ENCODE results near the gene USP44.

USP44 gene

DNA sequence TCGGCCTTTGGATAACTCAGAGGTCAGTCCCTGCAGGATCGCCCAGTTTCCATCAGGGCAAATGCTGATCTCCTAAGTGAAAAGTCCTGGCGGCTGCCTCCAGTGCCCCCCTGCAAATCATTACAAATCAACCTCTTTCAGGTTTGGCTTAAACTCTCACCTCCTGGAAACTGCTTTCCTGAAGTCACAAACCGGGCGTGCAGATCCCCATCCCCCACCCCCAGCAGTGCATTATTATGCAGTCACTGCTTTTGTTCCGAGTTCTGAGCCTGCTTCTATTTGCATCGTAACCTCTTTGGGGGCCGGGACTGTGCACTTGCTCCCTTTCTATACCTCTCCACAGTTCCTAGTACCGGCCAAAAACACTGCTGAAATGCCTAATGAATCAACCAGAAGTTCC lies at the start of gene USP44:
TSS of gene USP44 (minus strand) at position 172 of the 400 bp plus-strand sequence. CDS start 17,220 bp downstream, outside the sequence.
- no peak for DNase-seq (ENCODE audit: extremely low spot score)
- CTCF ChIA-PET: interaction anchor here (1.2 kb wide), 1 partner anchor 19 kb away, joined by 3 read pairs; no protein-coding TSS in a partner anchor
- POLR2A ChIA-PET: no interaction called here
- no peak for TF ChIP-seq CTCF (IDR thresholded peaks at IDR 0.05; ENCODE audit: control extremely low read depth, extremely low read depth, low read depth, missing control alignments)

- no peak for TF ChIP-seq CTCF (IDR thresholded peaks at IDR 0.05; ENCODE audit: control extremely low read depth, extremely low read depth, low read depth, missing control alignments)
- no peak for DNase-seq (ENCODE audit: extremely low spot score)
- ChIA-PET POLR2A (no interaction called here), CTCF (interaction anchor here (1.1 to 1.5 kb wide), 2 partner anchors 9 to 26 kb away, joined by 3 to 4 read pairs; no protein-coding TSS in a partner anchor)
Observed at GRCh38 chr12:95600567-95600966, 49.3 kb upstream of the USP44 start.

DNA sequence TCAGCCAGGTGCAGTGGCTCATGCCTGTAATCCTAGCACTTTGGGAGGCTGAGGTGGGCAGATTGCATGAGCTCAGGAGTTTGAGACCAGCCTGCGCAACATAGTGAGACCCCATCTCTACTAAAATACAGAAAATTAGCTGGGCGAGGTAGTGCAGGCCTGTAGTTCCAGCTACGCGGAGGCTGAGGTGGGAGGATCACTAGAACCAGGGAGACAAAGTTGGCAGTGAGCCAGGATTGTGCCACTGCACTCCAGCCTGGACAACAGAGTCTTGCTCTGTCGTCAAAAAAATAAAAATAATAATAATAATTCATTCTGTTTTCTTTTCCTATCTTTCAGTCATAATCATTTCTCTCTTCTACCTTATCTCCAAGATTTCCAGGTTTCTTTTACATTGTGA lies 48.6 kb upstream of the USP44 start:
- ChIA-PET POLR2A (no interaction called here), CTCF (interaction anchor here (1.5 kb wide), 1 partner anchor 10 kb away, joined by 4 read pairs; no protein-coding TSS in a partner anchor)
- TF ChIP-seq CTCF (IDR thresholded peaks at IDR 0.05; ENCODE audit: control extremely low read depth, extremely low read depth, low read depth, missing control alignments): no peak
- DNase-seq (ENCODE audit: extremely low spot score): no peak

DNA sequence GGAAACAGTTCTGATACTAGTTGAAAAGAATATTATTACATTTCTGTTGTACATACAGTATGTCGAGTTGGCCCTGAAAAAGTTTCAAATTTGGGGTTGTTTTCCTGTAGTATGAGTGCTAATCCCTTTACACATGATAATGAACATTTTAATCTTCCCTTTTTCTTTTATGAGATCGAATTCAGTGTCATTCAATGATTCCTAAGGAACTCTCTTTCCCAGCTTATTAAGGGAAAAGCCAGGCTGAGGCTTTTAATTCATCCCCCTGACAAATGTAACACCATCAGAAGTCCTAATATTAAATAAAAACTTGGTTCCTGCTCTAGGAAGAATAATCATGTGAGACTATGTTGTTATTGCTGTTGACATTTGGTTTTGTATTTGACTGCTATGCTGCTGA lies 42.9 kb upstream of the USP44 start:
- CTCF ChIA-PET: interaction anchor here (1.0 to 1.5 kb wide), 3 partner anchors 12 to 47 kb away, joined by 3 to 4 read pairs (median 3); no protein-coding TSS in a partner anchor
- POLR2A ChIA-PET: no interaction called here
- TF ChIP-seq CTCF (IDR thresholded peaks at IDR 0.05; ENCODE audit: control extremely low read depth, extremely low read depth, low read depth, missing control alignments): no peak
- DNase-seq (ENCODE audit: extremely low spot score): no peak

DNA sequence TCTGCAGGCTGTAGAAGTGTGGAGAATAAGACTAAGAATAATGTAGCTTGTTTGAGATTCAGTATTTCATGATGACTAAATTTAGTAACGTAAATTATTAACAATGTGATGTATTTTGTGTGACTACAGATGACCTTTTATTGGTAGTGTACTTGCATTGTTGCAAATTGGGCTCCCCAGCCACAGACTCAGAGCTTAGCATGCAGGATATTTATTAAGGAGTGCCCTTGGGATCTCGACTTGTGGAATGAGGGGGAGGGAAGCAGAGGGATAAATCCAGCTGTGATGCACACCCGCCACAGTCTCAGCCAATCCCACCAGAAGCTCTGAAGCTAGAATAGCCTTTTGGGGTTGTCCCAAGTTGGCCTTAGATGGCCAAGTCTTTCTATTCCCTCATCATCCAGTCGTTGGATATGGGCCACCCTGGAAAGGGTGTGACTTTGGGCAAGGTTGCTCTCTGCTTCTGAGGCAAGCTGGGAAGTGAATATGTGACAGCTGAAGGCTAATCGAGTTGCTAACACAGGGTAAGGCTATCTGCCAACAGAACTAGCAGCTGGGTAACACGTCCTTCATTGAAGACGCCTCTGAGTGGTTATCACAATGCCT lies 42.1 kb upstream of the USP44 start:
- POLR2A ChIA-PET: no interaction called here
- CTCF ChIA-PET: interaction anchor here (1.0 to 1.5 kb wide), 3 partner anchors 11 to 46 kb away, joined by 3 to 4 read pairs (median 3); no protein-coding TSS in a partner anchor
- no peak for TF ChIP-seq CTCF (IDR thresholded peaks at IDR 0.05; ENCODE audit: control extremely low read depth, extremely low read depth, low read depth, missing control alignments)
- no peak for DNase-seq (ENCODE audit: extremely low spot score)

- no peak for DNase-seq (ENCODE audit: extremely low spot score)
- ChIA-PET POLR2A (no interaction called here), CTCF (no interaction called here)
- TF ChIP-seq CTCF (IDR thresholded peaks at IDR 0.05; ENCODE audit: control extremely low read depth, extremely low read depth, low read depth, missing control alignments): no peak
Observed at GRCh38 chr12:95591731-95592130, 40.5 kb upstream of the USP44 start.

Data from GM10248 (cell line).